Thyroid gland (tissue), 4 donors: ENCODE measurements around the gene THOC2. TPM values are rescaled to one million over a fixed set of nuclear protein-coding genes. Genes with fewer than 3 reads are reported as not detected.

Experiments used
- DNase-seq, 2 donors: peaks; one replicate each; pipeline ENCODE4 v3.0.0-alpha.2; 2019
- H3K27ac ChIP-seq, 3 donors: fragments of 200-600 bp; sonication (generic); 1 replicate in 2 of 3; 2 replicates in 1 of 3; pipeline ENCODE4 v1.5.1; 2016 to 2019; ENCODE audit warnings: mild to moderate bottlenecking in 1 of 3, moderate library complexity in 1 of 3
- H3K27me3 ChIP-seq: fragments of 200-600 bp; sonication (generic); one replicate; pipeline ENCODE4 v1.5.1; 2019
- H3K36me3 ChIP-seq, 2 donors: fragments of 200-600 bp; sonication (generic); one replicate each; pipeline ENCODE4 v1.5.1; 2016 to 2019
- H3K4me1 ChIP-seq, 2 donors: fragments of 200-600 bp; sonication (generic); one replicate each; pipeline ENCODE4 v1.5.1; 2017 to 2019
- H3K4me3 ChIP-seq, 3 donors: fragments of 200-600 bp; sonication (generic); replicated peaks in 1 of 3; 1 replicate in 2 of 3; 2 replicates in 1 of 3; pipeline ENCODE4 v1.5.1; 2016; ENCODE audit warnings: mild to moderate bottlenecking in 1 of 3
- H3K9me3 ChIP-seq: fragments of 200-600 bp; sonication (generic); one replicate; pipeline ENCODE4 v1.5.1; 2017
- POLR2A ChIP-seq, 2 donors: fragments of 450-650 bp; IDR thresholded peaks; one replicate each; pipeline ENCODE4 v1.6.1; 2017; ENCODE audit warnings: antibody characterized with exemption in 2 of 2, mild to moderate bottlenecking in 2 of 2, moderate library complexity in 1 of 2
- WGBS, 2 donors: methylation state at CpG; one replicate each; pipeline ENCODE4 v1.1.5; 2017; 5-methylcytosine and 5-hydroxymethylcytosine counted together
- intact Hi-C: fragments of 100-400 bp; cut with DNase I; formaldehyde crosslinking; loops from one replicate; pipeline ENCODE4 v1.15.1; 2023
- total RNA-seq, 4 donors: library from RNA; depleted of rRNA; stranded (reverse); fragments of >200 nt; gene quantifications; one replicate each; pipeline ENCODE4 v1.2.3, GENCODE V29; 2016
- TF ChIP-seq, protein P1 (sequence below), 6 experiments: fragments of 200-600 bp in 3 of 6; fragments of 450-650 bp in 3 of 6; sonication (generic) in 3 of 6; IDR thresholded peaks; one replicate each; pipeline ENCODE4 v1.5.1; 2016 to 2019; ENCODE audit warnings: antibody characterized with exemption in 6 of 6, mild to moderate bottlenecking in 2 of 6, inconsistent platforms in 1 of 6, moderate library complexity in 1 of 6

The THOC2 gene
- total RNA-seq, 4 donors from 2014 or later, result 117 to 229 (median 137) TPM

- Histone ChIP-seq H3K36me3 (no peaks in the 10 kb centered on the region), H3K27me3 (no peaks in the 10 kb centered on the region), H3K27ac (no peak overlapping the region), H3K4me3 (no peak overlapping the region), H3K4me1 (no peaks in the 10 kb centered on the region), H3K9me3 (no peaks in the 10 kb centered on the region)
- TF ChIP-seq POLR2A (IDR thresholded peaks at IDR 0.05), result no peak
- TF ChIP-seq, protein P1, sequence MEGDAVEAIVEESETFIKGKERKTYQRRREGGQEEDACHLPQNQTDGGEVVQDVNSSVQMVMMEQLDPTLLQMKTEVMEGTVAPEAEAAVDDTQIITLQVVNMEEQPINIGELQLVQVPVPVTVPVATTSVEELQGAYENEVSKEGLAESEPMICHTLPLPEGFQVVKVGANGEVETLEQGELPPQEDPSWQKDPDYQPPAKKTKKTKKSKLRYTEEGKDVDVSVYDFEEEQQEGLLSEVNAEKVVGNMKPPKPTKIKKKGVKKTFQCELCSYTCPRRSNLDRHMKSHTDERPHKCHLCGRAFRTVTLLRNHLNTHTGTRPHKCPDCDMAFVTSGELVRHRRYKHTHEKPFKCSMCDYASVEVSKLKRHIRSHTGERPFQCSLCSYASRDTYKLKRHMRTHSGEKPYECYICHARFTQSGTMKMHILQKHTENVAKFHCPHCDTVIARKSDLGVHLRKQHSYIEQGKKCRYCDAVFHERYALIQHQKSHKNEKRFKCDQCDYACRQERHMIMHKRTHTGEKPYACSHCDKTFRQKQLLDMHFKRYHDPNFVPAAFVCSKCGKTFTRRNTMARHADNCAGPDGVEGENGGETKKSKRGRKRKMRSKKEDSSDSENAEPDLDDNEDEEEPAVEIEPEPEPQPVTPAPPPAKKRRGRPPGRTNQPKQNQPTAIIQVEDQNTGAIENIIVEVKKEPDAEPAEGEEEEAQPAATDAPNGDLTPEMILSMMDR (IDR thresholded peaks at IDR 0.05), result no peak
- intact Hi-C loops, result no loop called here
- WGBS, 2 donors, result 92 to 93% methylated on average over 5 of the region's 5 CpGs
- DNase-seq, result no peak
These were observed 129.4 kb downstream of the THOC2 start for GRCh38 chrX:123603491-123603890.

GRCh38 chrX:123601437-123601836, 131.4 kb downstream of the THOC2 start:
- Histone ChIP-seq H3K36me3 (no peaks in the 10 kb centered on the region), H3K4me3 (no peak overlapping the region), H3K27me3 (no peaks in the 10 kb centered on the region), H3K9me3 (no peaks in the 10 kb centered on the region), H3K4me1 (no peaks in the 10 kb centered on the region), H3K27ac (no peak overlapping the region)
- TF ChIP-seq POLR2A (IDR thresholded peaks at IDR 0.05), result no peak
- TF ChIP-seq, protein P1 (IDR thresholded peaks at IDR 0.05), result no peak
- WGBS, 2 donors, result 94 to 97% methylated on average over 3 of the region's 3 CpGs
- no peak for DNase-seq
- intact Hi-C loops, result no loop called here

GRCh38 chrX:123600181-123600580, 132.7 kb downstream of the THOC2 start:
- no peaks in the 10 kb centered on the region for H3K9me3 ChIP-seq
- no peak overlapping the region for H3K27ac ChIP-seq
- DNase-seq, result no peak
- no peaks in the 10 kb centered on the region for H3K4me1 ChIP-seq
- WGBS, 2 donors, result 87 to 97% methylated on average over 2 of the region's 2 CpGs
- intact Hi-C loops, result no loop called here
- H3K27me3 ChIP-seq, result no peaks in the 10 kb centered on the region
- H3K4me3 ChIP-seq, result no peak overlapping the region
- no peaks in the 10 kb centered on the region for H3K36me3 ChIP-seq
- TF ChIP-seq, protein P1 (IDR thresholded peaks at IDR 0.05), result no peak
- TF ChIP-seq POLR2A (IDR thresholded peaks at IDR 0.05), result no peak

DNA sequence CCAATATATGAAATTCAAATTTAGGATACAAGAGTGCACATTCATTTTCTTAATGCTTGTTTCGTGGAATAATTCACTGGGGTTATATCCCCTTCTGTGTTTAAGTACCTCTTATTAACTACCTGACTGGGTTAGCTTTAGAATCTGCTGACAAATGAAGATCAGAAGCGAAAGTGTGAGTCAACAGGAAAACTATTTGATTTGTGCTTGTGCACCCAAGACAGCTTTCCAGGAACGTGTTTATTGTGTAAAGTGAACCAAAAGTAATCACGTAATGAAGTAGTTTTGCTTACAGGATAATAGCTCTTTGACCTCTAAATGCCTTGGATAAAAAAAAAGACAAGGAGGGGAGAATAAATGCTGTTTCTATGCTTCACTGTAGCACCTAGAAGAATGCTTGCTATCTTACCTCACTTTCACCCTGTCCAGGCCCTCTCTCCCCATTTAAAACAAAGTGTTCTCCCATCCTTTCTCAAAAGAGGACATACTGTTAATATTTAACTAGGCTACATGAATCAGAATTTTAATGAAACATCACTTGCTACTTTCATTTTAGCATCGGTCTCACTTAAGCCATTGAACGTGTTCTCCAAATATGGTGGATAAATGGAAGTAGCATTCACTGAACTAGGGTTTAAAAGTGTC, 141.9 kb downstream of the THOC2 start:
- 40 to 41% methylated on average over 6 of the region's 6 CpGs for WGBS, 2 donors
- TF ChIP-seq POLR2A (IDR thresholded peaks at IDR 0.05), result no peak
- TF ChIP-seq, protein P1 (IDR thresholded peaks at IDR 0.05), result no peak
- intact Hi-C loops, result no loop called here

DNA sequence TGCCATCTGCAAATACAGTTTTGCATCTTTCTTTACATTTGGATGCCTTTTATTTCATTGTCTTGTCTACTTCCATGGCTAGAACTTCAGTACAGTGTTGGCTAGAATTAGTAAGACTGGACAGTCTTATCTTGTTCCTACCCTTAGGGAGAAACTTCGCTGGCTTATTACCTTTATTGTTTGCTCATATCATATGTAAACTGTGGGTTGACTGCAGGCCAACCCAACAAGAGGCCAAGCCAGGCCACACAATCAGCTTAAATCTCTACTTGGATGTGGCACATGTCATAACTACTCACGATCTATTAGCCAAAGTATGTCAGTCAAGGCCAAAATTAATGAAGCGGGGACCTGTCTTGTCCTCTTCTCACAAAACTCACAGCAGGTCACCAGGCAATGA, 144.1 kb downstream of the THOC2 start:
- TF ChIP-seq, protein P1 (IDR thresholded peaks at IDR 0.05), result no peak
- TF ChIP-seq POLR2A (IDR thresholded peaks at IDR 0.05), result no peak
- Histone ChIP-seq H3K9me3 (no peaks in the 10 kb centered on the region), H3K27ac (no peak overlapping the region), H3K27me3 (no peaks in the 10 kb centered on the region), H3K4me1 (no peaks in the 10 kb centered on the region), H3K4me3 (no peak overlapping the region), H3K36me3 (no peaks in the 10 kb centered on the region)
- intact Hi-C loops, result no loop called here
- WGBS, 2 donors, result 97 to 98% methylated on average over 3 of the region's 3 CpGs
- DNase-seq, result no peak

More for the DNA sequence above, 141.9 kb downstream of the THOC2 start:
- no peaks in the 10 kb centered on the region for H3K9me3 ChIP-seq
- no peak overlapping the region for H3K27ac ChIP-seq
- no peaks in the 10 kb centered on the region for H3K27me3 ChIP-seq
- no peaks in the 10 kb centered on the region for H3K36me3 ChIP-seq
- H3K4me1 ChIP-seq, result no peaks in the 10 kb centered on the region
- H3K4me3 ChIP-seq, result no peak overlapping the region
- DNase-seq, result no peak
